Measurements from ENCODE around the gene FGD2.
A peak's percentile ranks its signal among the peaks of the same experiment; 100 is the strongest.
"Not testable (repeated sequence)": the region's sequence is repeated elsewhere in the genome, so short reads cannot be mapped to it uniquely, and the experiment has no call there.

The FGD2 gene

GRCh38 chr6:37039958-37040357 lies 34.5 kb downstream of the FGD2 start:
- no peak for DNase-seq (ENCODE audit: low read depth in 2 of 2)

GRCh38 chr6:37041521-37041920 lies 36.1 kb downstream of the FGD2 start:
- DNase-seq (ENCODE audit: low read depth in 2 of 2): no peak

DNA sequence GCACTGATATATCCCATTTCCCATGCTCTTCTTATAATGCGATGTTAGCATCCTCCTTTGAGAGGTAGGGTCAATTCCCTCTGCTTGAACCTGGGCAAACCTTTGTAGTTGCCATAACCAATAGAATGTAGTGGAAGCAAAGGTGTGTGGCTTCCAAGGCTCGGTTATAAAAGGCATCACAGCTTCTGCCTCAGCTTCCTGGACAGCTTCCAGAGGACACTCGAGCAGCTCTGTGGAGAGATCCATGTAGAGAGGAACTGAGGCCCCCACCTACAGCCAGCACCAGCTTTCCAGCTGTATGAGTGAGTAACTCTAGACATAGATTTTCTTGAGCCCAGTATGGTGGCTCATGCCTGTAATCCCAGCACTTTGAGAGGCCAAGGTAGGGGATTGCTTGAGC lies 36.7 kb downstream of the FGD2 start:
- DNase-seq (ENCODE audit: low read depth in 2 of 2): no peak

GRCh38 chr6:37043091-37043490 lies 37.6 kb downstream of the FGD2 start:
- not testable (repeated sequence) for DNase-seq (ENCODE audit: low read depth in 2 of 2)

DNA sequence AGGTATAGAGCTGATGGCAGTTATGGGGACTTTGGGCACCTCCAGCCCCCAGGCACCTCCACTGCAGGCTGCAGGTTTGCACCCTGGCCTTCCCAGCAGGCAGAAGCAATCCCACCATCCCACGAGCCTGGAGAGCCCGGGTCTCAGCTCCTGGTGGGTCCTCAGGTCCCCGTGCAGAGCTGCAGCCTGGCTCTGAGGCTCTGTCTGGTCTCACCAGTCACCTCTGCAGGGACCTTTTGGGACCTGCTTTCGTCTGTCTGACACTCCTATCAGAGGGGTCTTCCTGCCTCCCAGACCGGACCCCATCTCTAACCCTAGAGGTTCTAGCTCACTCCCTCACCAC lies 41.9 kb downstream of the FGD2 start:
- DNase-seq (ENCODE audit: low read depth in 2 of 2): no peak

GRCh38 chr6:37047689-37048402 lies 42.4 kb downstream of the FGD2 start:
- no peak for DNase-seq (ENCODE audit: low read depth in 2 of 2)

DNA sequence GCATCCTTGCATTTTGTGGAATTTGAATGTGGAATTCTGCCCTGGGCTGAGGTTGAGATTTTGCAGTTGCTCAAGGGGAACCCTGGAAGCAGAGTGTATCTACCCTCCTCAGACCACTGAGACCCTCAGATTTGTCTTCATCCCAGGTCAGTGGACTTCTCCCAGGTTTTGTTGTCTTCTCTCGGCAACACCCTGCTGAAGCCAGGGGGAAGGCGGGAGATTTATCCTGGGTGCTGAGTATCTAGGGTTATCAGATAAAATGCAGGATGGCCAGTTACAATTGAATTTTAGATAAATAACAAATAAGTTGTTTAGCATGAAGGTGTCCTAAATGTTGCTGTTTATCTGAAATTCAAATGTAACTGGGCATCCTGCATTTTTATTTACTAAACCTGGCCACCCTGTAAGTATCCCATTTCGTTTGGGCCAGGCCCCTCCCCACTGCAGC lies 43.0 kb downstream of the FGD2 start:
- no peak for DNase-seq (ENCODE audit: low read depth in 2 of 2)

- peak; percentile 70 for DNase-seq (ENCODE audit: low read depth in 2 of 2)
Measured at GRCh38 chr6:37048851-37049757, 43.6 kb downstream of the FGD2 start.

DNA sequence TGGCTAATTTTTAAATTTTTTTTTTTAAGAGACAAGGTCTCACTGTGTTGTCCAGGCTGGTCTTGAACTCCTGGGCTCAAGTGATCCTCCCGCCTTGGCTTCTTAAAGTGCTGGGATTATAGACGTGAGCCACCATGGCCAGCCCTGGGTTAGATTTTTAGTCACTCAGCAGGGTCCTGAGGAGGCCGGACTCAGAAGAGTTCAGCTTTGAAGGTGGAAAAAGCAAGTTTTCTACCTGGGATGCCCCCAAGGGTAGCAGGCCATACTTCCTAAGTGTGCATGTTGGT lies 44.2 kb downstream of the FGD2 start:
- DNase-seq (ENCODE audit: low read depth in 2 of 2): no peak

DNA sequence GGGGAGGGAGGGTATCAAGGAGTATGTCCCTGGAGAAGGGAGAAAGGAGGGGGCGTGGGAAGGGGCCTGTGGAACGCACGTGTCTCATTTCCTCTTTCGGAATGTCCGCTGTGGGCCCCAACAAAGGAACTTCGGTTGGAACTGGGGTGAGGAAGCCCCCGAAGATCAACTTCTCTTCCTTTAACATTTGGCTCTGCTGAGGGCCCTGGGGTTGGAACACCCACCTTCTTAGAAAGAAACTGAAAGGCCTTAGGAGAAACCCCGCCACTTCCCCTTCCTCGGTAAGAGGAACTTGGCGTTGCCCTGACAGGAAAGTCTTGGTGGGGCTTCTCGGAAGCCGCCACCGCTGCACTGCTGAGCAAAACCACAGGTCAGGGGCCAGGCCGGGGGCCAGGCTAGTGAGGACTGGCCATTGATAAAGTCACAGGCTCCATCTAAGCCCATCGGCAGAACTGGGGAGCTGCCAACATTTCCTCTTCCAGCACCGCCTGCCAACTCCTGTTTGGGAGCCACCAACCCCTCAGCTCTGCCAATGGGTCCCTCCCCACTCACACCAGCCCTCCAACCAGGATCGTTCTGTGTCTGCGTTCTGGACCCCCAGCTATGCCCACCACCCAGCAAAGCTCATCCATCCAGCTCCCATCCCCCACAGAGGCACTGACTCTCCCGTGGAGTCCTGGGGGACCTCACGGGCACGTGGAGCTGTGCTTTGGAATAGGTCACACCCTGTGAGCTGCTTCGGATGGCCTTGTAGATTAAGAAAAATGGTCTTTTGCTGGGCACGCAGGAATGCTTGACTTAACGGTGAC lies 44.8 kb downstream of the FGD2 start:
- peak; percentile 68 to 76 for DNase-seq (ENCODE audit: low read depth in 2 of 2)

- no peak for DNase-seq (ENCODE audit: low read depth in 2 of 2)
Measured at GRCh38 chr6:37050854-37051137, 45.3 kb downstream of the FGD2 start.

- DNase-seq (ENCODE audit: low read depth in 2 of 2): peak; percentile 83 to 86
Measured at GRCh38 chr6:37051138-37052026, 45.9 kb downstream of the FGD2 start.

GRCh38 chr6:37052027-37052628 lies 46.7 kb downstream of the FGD2 start:
- DNase-seq (ENCODE audit: low read depth in 2 of 2): no peak

- DNase-seq (ENCODE audit: low read depth in 2 of 2): no peak
Measured at GRCh38 chr6:37053683-37054082, 48.2 kb downstream of the FGD2 start.

DNA sequence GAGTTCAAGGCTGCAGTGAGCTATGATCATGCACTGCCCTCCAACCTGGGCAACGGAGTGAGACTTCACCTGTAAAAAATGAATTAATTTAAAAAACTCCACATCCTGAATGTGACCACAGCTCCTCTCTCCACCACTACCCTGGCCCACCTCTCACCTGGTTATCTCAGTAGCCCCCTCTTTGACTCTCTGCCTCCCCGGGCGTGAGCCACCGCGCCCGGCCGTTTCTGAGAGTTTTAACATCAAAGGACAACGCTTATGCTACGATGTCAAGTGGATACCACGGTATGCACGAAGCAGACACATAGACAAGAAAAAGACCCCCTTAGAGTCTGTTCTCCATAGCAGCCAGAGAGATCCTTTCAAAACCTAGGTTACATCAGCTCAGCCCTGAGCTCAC lies 48.7 kb downstream of the FGD2 start:
- no peak for DNase-seq (ENCODE audit: low read depth in 2 of 2)

- no peak for DNase-seq (ENCODE audit: low read depth in 2 of 2)
Measured at GRCh38 chr6:37054580-37054979, 49.1 kb downstream of the FGD2 start.

- DNase-seq (ENCODE audit: low read depth in 2 of 2): no peak
Measured at GRCh38 chr6:37056112-37056403, 50.6 kb downstream of the FGD2 start.

GRCh38 chr6:37056439-37057127 lies 51.1 kb downstream of the FGD2 start:
- DNase-seq (ENCODE audit: low read depth in 2 of 2): no peak

- no peak for DNase-seq (ENCODE audit: low read depth in 2 of 2)
Measured at GRCh38 chr6:37057128-37057471, 51.6 kb downstream of the FGD2 start.

GRCh38 chr6:37057678-37058077 lies 52.2 kb downstream of the FGD2 start:
- DNase-seq (ENCODE audit: low read depth in 2 of 2): no peak

DNA sequence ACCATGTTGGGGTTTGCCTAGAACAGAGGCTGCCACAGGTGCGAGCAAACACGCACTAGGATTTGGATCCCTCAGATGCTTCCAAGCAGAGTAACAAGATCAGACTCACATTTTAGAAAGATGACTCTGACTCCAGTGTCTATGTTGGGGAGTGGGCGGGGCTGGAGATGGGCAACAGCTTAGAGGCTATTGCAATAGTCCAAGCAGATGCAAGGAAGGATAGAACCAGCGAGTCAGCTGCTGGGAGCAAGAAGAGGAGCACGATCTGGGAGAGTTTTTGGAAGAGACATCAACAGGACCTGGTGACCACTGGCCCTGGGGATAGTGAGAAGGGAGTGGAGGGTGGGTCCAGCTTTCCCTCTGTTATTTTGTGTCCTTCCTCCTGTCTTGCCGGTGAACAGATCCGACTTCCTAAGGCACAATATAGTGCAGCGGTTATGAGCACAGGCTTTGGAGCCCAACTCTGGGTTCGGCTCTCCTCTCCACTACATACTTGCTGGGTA lies 52.7 kb downstream of the FGD2 start:
- DNase-seq (ENCODE audit: low read depth in 2 of 2): no peak

Measured in stimulated activated CD8-positive, alpha-beta memory T cell treated with anti-CD3 and anti-CD28 coated beads, Interleukin-15, amount 100 ng/mL, for 48 hours (primary cell).